B cell (primary cell): ENCODE results near the gene SETD1A. TPM values are rescaled to one million over a fixed set of nuclear protein-coding genes. Genes with fewer than 3 reads are reported as not detected.

Experiments used
- ATAC-seq: fragments of 200-7000 bp; cut with Tn5 transposase; one replicate; pipeline ENCODE4 v1.10.0; 2021; ENCODE audit warnings: low read depth, mild to moderate bottlenecking, moderate number of reproducible peaks, moderate library complexity
- CTCF ChIA-PET: fragments of 350-600 bp; sonication (Branson Sonifier 250); formaldehyde crosslinking; loops from one replicate; lab custom pipeline; 2021; ENCODE audit warnings: antibody characterized with exemption, inconsistent platforms; lab: Charles Lee
- POLR2A ChIA-PET: fragments of 350-600 bp; sonication (Branson Sonifier 250); formaldehyde crosslinking; loops from one replicate; lab custom pipeline; 2021; ENCODE audit warnings: antibody characterized with exemption; lab: Charles Lee
- DNase-seq: peaks from one replicate; pipeline ENCODE4 v3.0.0; 2013
- H2AFZ ChIP-seq: 2 replicates; pipeline ENCODE4 v1.6.1; 2012; ENCODE audit warnings: mild to moderate bottlenecking, low read depth, low read length; ENCODE audit not compliant: insufficient read depth, poor library complexity, severe bottlenecking
- H3K27ac ChIP-seq, 2 donors: 1 replicate in 1 of 2; 2 replicates in 1 of 2; pipeline ENCODE4 v1.5.1; 2012 to 2013; ENCODE audit warnings: low read length in 2 of 2, mild to moderate bottlenecking in 2 of 2, moderate library complexity in 1 of 2
- H3K27me3 ChIP-seq, 4 experiments: fragments of 200-600 bp in 1 of 4; sonication (generic) in 1 of 4; replicated peaks in 1 of 4; 1 replicate in 2 of 4; 2 replicates in 2 of 4; pipeline versions ENCODE4 v1.6.1 to v1.7.0; 2013 to 2016; ENCODE audit warnings: low read length in 3 of 4, mild to moderate bottlenecking in 2 of 4, mixed read lengths in 1 of 4, moderate library complexity in 1 of 4; ENCODE audit not compliant: insufficient read depth in 4 of 4, control insufficient read depth in 3 of 4; ENCODE audit errors: control extremely low read depth in 1 of 4
- H3K36me3 ChIP-seq, 2 experiments: replicated peaks in 1 of 2; 1 replicate in 1 of 2; 2 replicates in 1 of 2; pipeline versions ENCODE4 v1.6.1 to v1.7.1; 2013; ENCODE audit warnings: low read length in 1 of 2; ENCODE audit not compliant: insufficient read depth in 2 of 2, control insufficient read depth in 1 of 2; ENCODE audit errors: control extremely low read depth in 1 of 2, extremely low read depth in 1 of 2
- H3K4me1 ChIP-seq, 2 donors: fragments of 200-600 bp in 1 of 2; sonication (generic) in 1 of 2; 1 replicate in 1 of 2; 2 replicates in 1 of 2; pipeline versions ENCODE4 v1.5.1 to v1.6.1; 2013 to 2017; ENCODE audit warnings: low read length in 2 of 2; ENCODE audit not compliant: control insufficient read depth in 2 of 2, insufficient read depth in 2 of 2
- H3K4me2 ChIP-seq: replicated peaks from 2 replicates; pipeline ENCODE3; 2012; ENCODE audit warnings: mild to moderate bottlenecking, low read depth, low read length; ENCODE audit not compliant: poor library complexity, severe bottlenecking
- H3K4me3 ChIP-seq, 5 experiments: fragments of 200-600 bp in 1 of 5; sonication (generic) in 1 of 5; 1 replicate in 3 of 5; 2 replicates in 2 of 5; pipeline versions ENCODE4 v1.5.1 to v1.7.0; 2011 to 2016; ENCODE audit warnings: low read length in 4 of 5, mild to moderate bottlenecking in 4 of 5, low read depth in 2 of 5, control low read depth in 1 of 5, moderate library complexity in 1 of 5; ENCODE audit not compliant: insufficient read depth in 1 of 5; ENCODE audit errors: control extremely low read depth in 1 of 5, extremely low read depth in 1 of 5
- H3K79me2 ChIP-seq: fragments of 200-600 bp; sonication (generic); one replicate; pipeline ENCODE4 v1.6.0; 2016; ENCODE audit warnings: low read length; ENCODE audit not compliant: control insufficient read depth, insufficient read depth
- H3K9ac ChIP-seq: fragments of 200-600 bp; sonication (generic); 2 replicates; pipeline ENCODE4 v1.6.1; 2017; ENCODE audit warnings: mild to moderate bottlenecking, low read length, moderate library complexity
- H3K9me3 ChIP-seq, 3 donors: one replicate each; pipeline versions ENCODE4 v1.6.1 to v1.7.1; 2013; ENCODE audit warnings: low read length in 2 of 3; ENCODE audit not compliant: control insufficient read depth in 2 of 3, insufficient read depth in 1 of 3; ENCODE audit errors: control extremely low read depth in 1 of 3
- H4K20me1 ChIP-seq: 2 replicates; pipeline ENCODE4 v1.6.0; 2012; ENCODE audit warnings: mild to moderate bottlenecking, low read length; ENCODE audit not compliant: insufficient read depth, control insufficient read depth, poor library complexity, severe bottlenecking
- H3K27ac Mint-ChIP-seq: one replicate; pipeline ENCODE4 v1.8.0; 2021; ENCODE audit warnings: mixed read lengths
- H3K27me3 Mint-ChIP-seq: one replicate; pipeline ENCODE4 v1.8.0; 2021; ENCODE audit warnings: mixed read lengths
- H3K4me1 Mint-ChIP-seq: one replicate; pipeline ENCODE4 v1.8.0; 2021; ENCODE audit warnings: mixed read lengths
- H3K4me3 Mint-ChIP-seq: one replicate; pipeline ENCODE4 v1.8.0; 2021; ENCODE audit warnings: mixed read lengths
- H3K9me3 Mint-ChIP-seq: one replicate; pipeline ENCODE4 v1.8.0; 2022; ENCODE audit warnings: mixed read lengths; ENCODE audit not compliant: insufficient read depth
- CTCF ChIP-seq: fragments of 200-600 bp; IDR thresholded peaks from one replicate; pipeline ENCODE4 v1.8.0; 2022; ENCODE audit warnings: antibody characterized with exemption, mild to moderate bottlenecking
- EZH2 ChIP-seq: IDR thresholded peaks from 2 replicates; pipeline ENCODE4 v1.6.1; 2012; ENCODE audit warnings: borderline replicate concordance, low read depth, mild to moderate bottlenecking, moderate library complexity, low read length; ENCODE audit not compliant: insufficient read depth, poor library complexity, severe bottlenecking
- WGBS: methylation state at CpG from one replicate; pipeline ENCODE4 v1.1.5; 2013; ENCODE audit warnings: missing lambda C conversion rate; ENCODE audit not compliant: insufficient coverage; 5-methylcytosine and 5-hydroxymethylcytosine counted together
- intact Hi-C: fragments of 100-400 bp; cut with micrococcal nuclease; formaldehyde crosslinking; loops from one replicate; pipeline ENCODE4 v1.10.0; 2022
- polyA plus RNA-seq: library from polyadenylated mRNA; depleted of rRNA; stranded (reverse); fragments of >200 nt; gene quantifications from 2 replicates; pipeline ENCODE4 v1.2.3, GENCODE V29; 2012
- total RNA-seq, 2 donors: library from RNA; stranded (reverse); fragments of 120-200 nt in 1 of 2; gene quantifications; 1 replicate in 1 of 2; 2 replicates in 1 of 2; pipeline versions ENCODE4 v1.2.3 to v1.2.4, GENCODE V29; 2013 to 2022

The SETD1A gene
- total and polyA plus RNA-seq, 2 donors (not counting 1 experiment from before 2014, with no cell fraction given) = 11.5 to 39.5 TPM

- peaks cover 0 to 26% of the 10 kb centered on the region in 2 experiments for H3K36me3 ChIP-seq
- CTCF ChIA-PET = interaction anchor here (0.6 to 5.1 kb wide), 10 partner anchors 19 to 885 kb away, joined by 3 to 63 read pairs (median 8); partner anchors contain the start of genes VKORC1, ZNF646, ZNF668 and ZNF843
- intact Hi-C loops = no loop called here
- no peaks in the 10 kb centered on the region for H3K9me3 ChIP-seq
- H3K4me3 Mint-ChIP-seq = no peak overlapping the region
- no peak for TF ChIP-seq CTCF
- TF ChIP-seq EZH2 = no peak
- peaks cover 12% of the 10 kb centered on the region for H4K20me1 ChIP-seq
- POLR2A ChIA-PET = interaction anchor here (0.6 kb wide), 1 partner anchor 131 kb away, joined by 3 read pairs; no protein-coding TSS in a partner anchor
- H3K4me1 ChIP-seq = peaks cover 3 to 6% of the 10 kb centered on the region in 2 donors
- no peaks in the 10 kb centered on the region for H3K27me3 Mint-ChIP-seq
- WGBS = 93% methylated on average over 25 of the region's 25 CpGs
- H3K79me2 ChIP-seq = no peaks in the 10 kb centered on the region
- H3K4me2 ChIP-seq = no peak overlapping the region
- no peak overlapping the region for H3K27ac Mint-ChIP-seq
- H3K27ac ChIP-seq = no peak overlapping the region
- H3K27me3 ChIP-seq = no peaks in the 10 kb centered on the region
- no peak overlapping the region for H2AFZ ChIP-seq
- H3K9ac ChIP-seq = no peak overlapping the region
- no peak for DNase-seq
- no peak overlapping the region for H3K4me3 ChIP-seq
- H3K9me3 Mint-ChIP-seq = no peaks in the 10 kb centered on the region
- H3K4me1 Mint-ChIP-seq = no peaks in the 10 kb centered on the region
- ATAC-seq = no peak
Observed at GRCh38 chr16:30983289-30983889, 25.8 kb downstream of the SETD1A start.
